ENCODE measurements around the gene DCXR.

GRCh38 chr17:81996757-81997441, 40.6 kb downstream of the DCXR start:
- TF ChIP-seq, protein P1, sequence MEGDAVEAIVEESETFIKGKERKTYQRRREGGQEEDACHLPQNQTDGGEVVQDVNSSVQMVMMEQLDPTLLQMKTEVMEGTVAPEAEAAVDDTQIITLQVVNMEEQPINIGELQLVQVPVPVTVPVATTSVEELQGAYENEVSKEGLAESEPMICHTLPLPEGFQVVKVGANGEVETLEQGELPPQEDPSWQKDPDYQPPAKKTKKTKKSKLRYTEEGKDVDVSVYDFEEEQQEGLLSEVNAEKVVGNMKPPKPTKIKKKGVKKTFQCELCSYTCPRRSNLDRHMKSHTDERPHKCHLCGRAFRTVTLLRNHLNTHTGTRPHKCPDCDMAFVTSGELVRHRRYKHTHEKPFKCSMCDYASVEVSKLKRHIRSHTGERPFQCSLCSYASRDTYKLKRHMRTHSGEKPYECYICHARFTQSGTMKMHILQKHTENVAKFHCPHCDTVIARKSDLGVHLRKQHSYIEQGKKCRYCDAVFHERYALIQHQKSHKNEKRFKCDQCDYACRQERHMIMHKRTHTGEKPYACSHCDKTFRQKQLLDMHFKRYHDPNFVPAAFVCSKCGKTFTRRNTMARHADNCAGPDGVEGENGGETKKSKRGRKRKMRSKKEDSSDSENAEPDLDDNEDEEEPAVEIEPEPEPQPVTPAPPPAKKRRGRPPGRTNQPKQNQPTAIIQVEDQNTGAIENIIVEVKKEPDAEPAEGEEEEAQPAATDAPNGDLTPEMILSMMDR (IDR thresholded peaks at IDR 0.05), result no peak
- no peak for TF ChIP-seq POLR2A (IDR thresholded peaks at IDR 0.05)

All from esophagus squamous epithelium (tissue), 4 donors.